ENCODE data around the gene AURKAIP1. TPM values are rescaled to one million over a fixed set of nuclear protein-coding genes. Genes with fewer than 3 reads are reported as not detected.

The AURKAIP1 gene
- total RNA-seq, 1 donor from 2014 or later: 107 TPM

DNA sequence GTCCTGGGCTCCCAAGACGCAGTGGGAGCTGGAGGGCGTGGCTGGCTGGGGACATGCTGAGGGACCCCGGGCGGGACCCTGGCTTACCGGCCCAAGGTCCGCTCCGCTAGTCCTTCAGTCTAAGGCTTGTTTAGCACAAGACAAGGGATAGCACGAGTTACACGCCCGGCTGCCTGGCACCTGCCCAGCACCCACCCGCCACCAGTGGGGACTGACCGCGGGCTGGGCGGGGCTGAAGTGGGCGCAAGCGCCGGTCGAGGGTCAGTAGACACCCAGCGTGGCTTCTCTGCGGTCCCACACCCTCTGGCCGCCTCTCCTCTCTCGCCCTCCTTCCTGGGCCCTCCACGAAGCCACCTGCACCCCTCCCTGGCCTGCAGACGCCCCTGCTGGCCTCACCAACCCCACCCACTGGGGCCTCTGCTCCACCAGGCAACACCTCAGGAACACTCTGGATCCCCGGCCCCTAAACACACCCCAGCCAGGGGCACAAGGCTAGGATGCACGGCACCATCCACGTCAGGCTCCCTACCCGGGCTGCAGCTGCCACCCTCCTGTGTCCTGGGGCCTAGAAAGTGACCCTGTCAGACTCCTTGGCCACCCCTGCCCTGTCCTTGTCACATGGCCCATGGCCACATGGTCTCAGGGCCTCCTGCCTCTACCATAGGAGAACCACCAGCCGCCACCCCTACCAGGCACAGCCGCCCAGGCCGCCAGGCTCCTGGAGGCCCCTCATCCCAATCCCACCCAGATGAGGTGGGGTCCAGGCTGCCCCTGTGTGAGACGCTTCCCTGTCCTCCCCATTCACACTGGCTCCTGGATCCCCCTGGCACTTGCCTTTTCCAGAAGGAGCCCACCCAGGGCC lies 37.8 kb downstream of the AURKAIP1 start:
- Mint-ChIP-seq H3K36me3 (ENCODE audit: insufficient read depth) (peaks cover 9% of the 10 kb centered on the region), H3K4me3 (ENCODE audit: low read depth) (no peak overlapping the region), H3K27me3 (no peaks in the 10 kb centered on the region), H3K9me3 (ENCODE audit: low read depth) (no peaks in the 10 kb centered on the region), H3K27ac (no peak overlapping the region), H3K4me1 (ENCODE audit: low read depth) (no peaks in the 10 kb centered on the region)
- TF ChIP-seq, protein P1, sequence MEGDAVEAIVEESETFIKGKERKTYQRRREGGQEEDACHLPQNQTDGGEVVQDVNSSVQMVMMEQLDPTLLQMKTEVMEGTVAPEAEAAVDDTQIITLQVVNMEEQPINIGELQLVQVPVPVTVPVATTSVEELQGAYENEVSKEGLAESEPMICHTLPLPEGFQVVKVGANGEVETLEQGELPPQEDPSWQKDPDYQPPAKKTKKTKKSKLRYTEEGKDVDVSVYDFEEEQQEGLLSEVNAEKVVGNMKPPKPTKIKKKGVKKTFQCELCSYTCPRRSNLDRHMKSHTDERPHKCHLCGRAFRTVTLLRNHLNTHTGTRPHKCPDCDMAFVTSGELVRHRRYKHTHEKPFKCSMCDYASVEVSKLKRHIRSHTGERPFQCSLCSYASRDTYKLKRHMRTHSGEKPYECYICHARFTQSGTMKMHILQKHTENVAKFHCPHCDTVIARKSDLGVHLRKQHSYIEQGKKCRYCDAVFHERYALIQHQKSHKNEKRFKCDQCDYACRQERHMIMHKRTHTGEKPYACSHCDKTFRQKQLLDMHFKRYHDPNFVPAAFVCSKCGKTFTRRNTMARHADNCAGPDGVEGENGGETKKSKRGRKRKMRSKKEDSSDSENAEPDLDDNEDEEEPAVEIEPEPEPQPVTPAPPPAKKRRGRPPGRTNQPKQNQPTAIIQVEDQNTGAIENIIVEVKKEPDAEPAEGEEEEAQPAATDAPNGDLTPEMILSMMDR (IDR thresholded peaks at IDR 0.05; ENCODE audit: unreplicated experiment): no peak
- no peak for DNase-seq (ENCODE audit: low spot score, unreplicated experiment)

DNA sequence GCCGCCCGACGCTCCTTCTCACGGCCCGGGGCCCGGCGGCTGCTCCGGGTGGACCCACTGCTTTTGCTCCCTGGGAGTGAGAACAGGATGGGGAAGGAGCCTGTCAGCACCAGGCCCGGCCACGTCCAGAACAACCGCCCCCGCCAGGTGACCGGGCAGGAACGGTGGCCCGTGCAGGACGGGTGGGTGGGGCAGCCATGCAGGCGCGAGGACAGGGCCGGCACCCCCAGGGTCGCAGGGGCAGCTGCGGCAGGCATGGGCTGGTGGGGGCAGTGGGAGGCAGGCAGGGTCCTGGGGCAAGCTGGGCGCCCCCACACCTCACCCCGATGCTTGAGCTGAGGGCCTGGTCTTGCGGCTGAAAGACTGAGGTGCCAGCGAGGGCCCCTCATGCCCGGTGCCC lies 38.6 kb downstream of the AURKAIP1 start:
- Mint-ChIP-seq H3K9me3 (ENCODE audit: low read depth) (no peaks in the 10 kb centered on the region), H3K27me3 (no peaks in the 10 kb centered on the region), H3K4me1 (ENCODE audit: low read depth) (no peaks in the 10 kb centered on the region), H3K27ac (no peak overlapping the region), H3K4me3 (ENCODE audit: low read depth) (no peak overlapping the region), H3K36me3 (ENCODE audit: insufficient read depth) (peaks cover 9% of the 10 kb centered on the region)
- TF ChIP-seq, protein P1 (IDR thresholded peaks at IDR 0.05; ENCODE audit: unreplicated experiment): no peak
- DNase-seq (ENCODE audit: low spot score, unreplicated experiment): no peak

DNA sequence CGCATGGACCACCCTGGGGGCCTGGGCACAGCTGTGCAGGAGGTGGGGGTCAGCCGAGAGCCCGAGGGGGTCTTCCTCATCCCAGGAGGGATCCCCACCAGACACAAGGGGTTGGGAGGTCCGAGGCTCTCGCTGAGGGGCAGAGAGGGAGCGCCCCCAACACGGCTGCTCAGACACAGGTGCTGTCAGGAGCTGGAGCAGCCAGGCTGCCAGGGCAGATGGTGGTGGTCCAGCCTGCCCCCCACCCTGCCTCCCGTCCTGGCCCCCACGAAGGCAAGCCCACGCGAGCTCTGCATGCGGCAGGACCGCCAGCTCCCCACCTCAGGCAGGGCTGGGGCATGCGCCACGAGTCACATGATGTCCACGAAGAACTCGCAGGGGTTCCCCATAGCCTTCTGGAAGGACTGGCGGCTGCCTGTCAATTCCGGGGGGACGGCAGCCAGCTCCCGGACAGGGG lies 39.2 kb downstream of the AURKAIP1 start:
- peaks cover 5% of the 10 kb centered on the region for H3K36me3 Mint-ChIP-seq (ENCODE audit: insufficient read depth)
- H3K27ac Mint-ChIP-seq: no peak overlapping the region
- TF ChIP-seq, protein P1 (IDR thresholded peaks at IDR 0.05; ENCODE audit: unreplicated experiment): no peak
- H3K27me3 Mint-ChIP-seq: no peaks in the 10 kb centered on the region
- no peak for DNase-seq (ENCODE audit: low spot score, unreplicated experiment)
- H3K4me3 Mint-ChIP-seq (ENCODE audit: low read depth): no peak overlapping the region
- no peaks in the 10 kb centered on the region for H3K9me3 Mint-ChIP-seq (ENCODE audit: low read depth)
- H3K4me1 Mint-ChIP-seq (ENCODE audit: low read depth): no peaks in the 10 kb centered on the region

DNA sequence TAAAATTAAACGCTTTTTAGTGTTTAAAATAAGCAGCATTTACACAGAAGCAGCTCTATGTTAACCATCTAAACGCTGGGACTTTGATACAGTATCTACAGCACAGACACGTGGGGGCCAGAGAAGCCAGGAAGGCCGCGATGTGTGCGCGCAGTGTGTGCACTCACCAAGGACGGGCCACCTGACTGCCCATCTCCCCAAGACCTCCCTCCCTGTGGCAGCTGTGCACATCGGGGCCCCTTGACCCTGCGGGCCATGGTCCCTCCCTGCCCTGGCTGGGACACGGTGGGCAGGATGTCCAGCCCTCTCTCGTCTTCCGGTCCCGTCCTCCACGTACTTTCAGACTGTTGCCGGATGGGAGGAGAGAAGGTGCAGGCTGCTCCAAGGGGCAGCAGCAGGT lies 39.7 kb downstream of the AURKAIP1 start:
- no peaks in the 10 kb centered on the region for H3K9me3 Mint-ChIP-seq (ENCODE audit: low read depth)
- no peak overlapping the region for H3K4me3 Mint-ChIP-seq (ENCODE audit: low read depth)
- H3K36me3 Mint-ChIP-seq (ENCODE audit: insufficient read depth): peaks cover 2% of the 10 kb centered on the region
- no peaks in the 10 kb centered on the region for H3K27me3 Mint-ChIP-seq
- TF ChIP-seq, protein P1 (IDR thresholded peaks at IDR 0.05; ENCODE audit: unreplicated experiment): no peak
- peak overlapping the region; percentile 37 for H3K27ac Mint-ChIP-seq
- no peak for DNase-seq (ENCODE audit: low spot score, unreplicated experiment)
- no peaks in the 10 kb centered on the region for H3K4me1 Mint-ChIP-seq (ENCODE audit: low read depth)

DNA sequence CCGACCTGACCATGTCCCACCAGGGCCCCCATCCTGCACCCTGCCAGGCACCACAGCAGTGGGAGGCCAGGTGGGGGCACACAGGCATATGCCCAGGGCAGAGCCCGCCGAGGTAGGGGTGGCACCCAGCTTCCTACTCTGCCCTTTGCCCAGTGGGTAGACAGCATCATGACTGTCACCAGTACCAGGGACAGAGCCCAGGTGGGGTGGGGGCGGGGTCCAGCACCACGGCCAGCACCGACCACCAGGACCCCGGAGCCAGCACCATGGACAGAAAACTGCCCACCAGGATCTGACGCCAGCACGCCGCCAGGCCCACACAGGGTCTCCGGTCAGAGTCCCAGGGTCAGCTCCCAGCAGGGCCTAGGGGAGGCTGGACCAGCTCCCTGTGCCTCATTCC lies 40.2 kb downstream of the AURKAIP1 start:
- H3K4me3 Mint-ChIP-seq (ENCODE audit: low read depth): no peak overlapping the region
- TF ChIP-seq, protein P1 (IDR thresholded peaks at IDR 0.05; ENCODE audit: unreplicated experiment): no peak
- peaks cover 2% of the 10 kb centered on the region for H3K36me3 Mint-ChIP-seq (ENCODE audit: insufficient read depth)
- peak; percentile 41 for DNase-seq (ENCODE audit: low spot score, unreplicated experiment)
- H3K27ac Mint-ChIP-seq: no peak overlapping the region
- no peaks in the 10 kb centered on the region for H3K9me3 Mint-ChIP-seq (ENCODE audit: low read depth)
- H3K27me3 Mint-ChIP-seq: no peaks in the 10 kb centered on the region
- no peaks in the 10 kb centered on the region for H3K4me1 Mint-ChIP-seq (ENCODE audit: low read depth)
